ENCODE results near the gene TM7SF2. TPM values are rescaled to one million over a fixed set of nuclear protein-coding genes. Genes with fewer than 3 reads are reported as not detected.

Gene TM7SF2
- total RNA-seq, 2 donors from 2014 or later, result 97.9 to 108 TPM

- DNase-seq, result no peak
- WGBS, 2 experiments (ENCODE audit: insufficient coverage in 1 of 2, insufficient read length in 1 of 2), result 92% methylated on average over 2 of the region's 3 CpGs; no CpG with 5 or more reads in 1 of the 2 experiments
- H3K9me3 Mint-ChIP-seq, result no peaks in the 10 kb centered on the region
- Histone ChIP-seq H3K9me3 (ENCODE audit: control insufficient read depth, low read length) (no peaks in the 10 kb centered on the region), H3K27me3 (ENCODE audit: control insufficient read depth, insufficient read depth, low read length, poor library complexity, severe bottlenecking) (no peaks in the 10 kb centered on the region), H3K4me1 (ENCODE audit: control insufficient read depth, insufficient read depth, low read length) (peaks cover 5% of the 10 kb centered on the region), H3K36me3 (ENCODE audit: control insufficient read depth, insufficient read depth, low read length) (peaks cover 60% of the 10 kb centered on the region), H3K4me3 (ENCODE audit: low read length) (peak overlapping the region; percentile 96), H3K9ac (ENCODE audit: extremely low read depth, low read length, poor library complexity, severe bottlenecking) (peak overlapping the region; percentile 75), H3K27ac (ENCODE audit: low read depth, low read length) (no peak overlapping the region)
- H3K27me3 Mint-ChIP-seq (ENCODE audit: insufficient read depth), result no peaks in the 10 kb centered on the region
- peak overlapping the region; percentile 99 for H3K27ac Mint-ChIP-seq
- TF ChIP-seq CTCF (conservative IDR thresholded peaks at IDR 0.05), result no peak
- peak overlapping the region; percentile 98 for H3K4me3 Mint-ChIP-seq
- H3K36me3 Mint-ChIP-seq (ENCODE audit: low read depth), result peaks cover 32% of the 10 kb centered on the region
- H3K4me1 Mint-ChIP-seq, result peaks cover 9% of the 10 kb centered on the region
Observed at GRCh38 chr11:65120831-65121230, 9.2 kb downstream of the TM7SF2 start.

- 3% methylated on average over 19 to 22 of the region's 22 CpGs for WGBS, 2 experiments (ENCODE audit: insufficient coverage in 1 of 2, insufficient read length in 1 of 2)
Observed at GRCh38 chr11:65121447-65121864, 9.8 kb downstream of the TM7SF2 start.

GRCh38 chr11:65121865-65122696 is 10.4 kb downstream of the TM7SF2 start, which contains the start of the genes FAU and MRPL49:
Gene FAU (minus strand): TSS chr11:65122134. CDS start chr11:65121813, 321 bp downstream.
Gene MRPL49 (plus strand): TSS chr11:65122321. CDS start chr11:65122347, 26 bp downstream.
- 0% methylated on average over 43 to 64 of the region's 64 CpGs for WGBS, 2 experiments (ENCODE audit: insufficient coverage in 1 of 2, insufficient read length in 1 of 2)
- no peak for TF ChIP-seq CTCF (conservative IDR thresholded peaks at IDR 0.05)
- H3K4me3 ChIP-seq (ENCODE audit: low read length), result peak within 1 kb of the TSS; percentile 96
- peak within 1 kb of the TSS; percentile 98 for H3K4me3 Mint-ChIP-seq
- peaks cover 64% of the 10 kb centered on the region for H3K36me3 ChIP-seq (ENCODE audit: control insufficient read depth, insufficient read depth, low read length)
- H3K4me1 ChIP-seq (ENCODE audit: control insufficient read depth, insufficient read depth, low read length), result no peaks in the 10 kb centered on the region
- no peaks in the 10 kb centered on the region for H3K9me3 ChIP-seq (ENCODE audit: control insufficient read depth, low read length)
- peak within 1 kb of the TSS; percentile 75 for H3K9ac ChIP-seq (ENCODE audit: extremely low read depth, low read length, poor library complexity, severe bottlenecking)
- H3K27ac Mint-ChIP-seq, result peak within 1 kb of the TSS; percentile 99
- H3K27me3 ChIP-seq (ENCODE audit: control insufficient read depth, insufficient read depth, low read length, poor library complexity, severe bottlenecking), result no peaks in the 10 kb centered on the region
- H3K27me3 Mint-ChIP-seq (ENCODE audit: insufficient read depth), result no peaks in the 10 kb centered on the region
- H3K9me3 Mint-ChIP-seq, result no peaks in the 10 kb centered on the region
- H3K36me3 Mint-ChIP-seq (ENCODE audit: low read depth), result peaks cover 43% of the 10 kb centered on the region
- peaks cover 9% of the 10 kb centered on the region for H3K4me1 Mint-ChIP-seq
- peak within 1 kb of the TSS; percentile 59 for H3K27ac ChIP-seq (ENCODE audit: low read depth, low read length)
- peak; percentile 99 for DNase-seq

More at GRCh38 chr11:65121447-65121864, 9.8 kb downstream of the TM7SF2 start:
- H3K4me1 ChIP-seq (ENCODE audit: control insufficient read depth, insufficient read depth, low read length), result peaks cover 2% of the 10 kb centered on the region
- H3K4me3 ChIP-seq (ENCODE audit: low read length), result peak overlapping the region; percentile 96
- peak; percentile 55 for DNase-seq
- H3K9me3 Mint-ChIP-seq, result no peaks in the 10 kb centered on the region
- H3K9ac ChIP-seq (ENCODE audit: extremely low read depth, low read length, poor library complexity, severe bottlenecking), result peak overlapping the region; percentile 75
- no peaks in the 10 kb centered on the region for H3K9me3 ChIP-seq (ENCODE audit: control insufficient read depth, low read length)
- H3K36me3 ChIP-seq (ENCODE audit: control insufficient read depth, insufficient read depth, low read length), result peaks cover 59% of the 10 kb centered on the region
- H3K4me3 Mint-ChIP-seq, result peak overlapping the region; percentile 98
- H3K4me1 Mint-ChIP-seq, result peaks cover 9% of the 10 kb centered on the region
- no peak for TF ChIP-seq CTCF (conservative IDR thresholded peaks at IDR 0.05)
- H3K27me3 Mint-ChIP-seq (ENCODE audit: insufficient read depth), result no peaks in the 10 kb centered on the region
- H3K27ac ChIP-seq (ENCODE audit: low read depth, low read length), result peak overlapping the region; percentile 1
- peak overlapping the region; percentile 99 for H3K27ac Mint-ChIP-seq
- peaks cover 37% of the 10 kb centered on the region for H3K36me3 Mint-ChIP-seq (ENCODE audit: low read depth)
- no peaks in the 10 kb centered on the region for H3K27me3 ChIP-seq (ENCODE audit: control insufficient read depth, insufficient read depth, low read length, poor library complexity, severe bottlenecking)
